Measurements from ENCODE around the gene KRTAP10-10. TPM values are rescaled to one million over a fixed set of nuclear protein-coding genes. Genes with fewer than 3 reads are reported as not detected.

The KRTAP10-10 gene
- total and polyA plus RNA-seq, 9 of the 15 experiments (the other 6 are each of a cell fraction or from before 2014, with no cell fraction given) = not detected

DNA sequence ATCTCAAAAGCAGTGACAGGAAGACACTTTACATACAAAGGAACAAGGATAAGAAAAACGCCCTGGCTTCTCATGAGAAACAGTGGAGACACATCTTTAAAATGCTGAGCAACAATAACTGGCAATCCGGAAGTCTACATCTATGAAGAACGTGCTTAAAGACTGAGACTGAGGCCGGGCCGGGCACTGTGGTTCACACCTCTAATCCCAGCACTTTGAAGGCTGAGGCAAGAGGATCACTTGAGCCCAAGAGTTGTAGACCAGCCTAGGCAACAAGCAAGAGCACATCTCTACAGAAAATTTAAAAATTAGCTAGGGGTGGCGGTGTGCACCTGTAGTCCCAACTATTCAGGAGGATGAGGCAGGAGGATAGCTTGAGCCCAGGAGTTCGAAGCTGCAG, 46.9 kb downstream of the KRTAP10-10 start:
- no peak for DNase-seq (ENCODE audit: extremely low read depth in 1 of 4, low spot score in 3 of 4)
- Histone ChIP-seq H3K4me2 (ENCODE audit: insufficient read depth, low read length) (no peak overlapping the region), H3K27me3 (ENCODE audit: control insufficient read depth in 2 of 2, insufficient read depth in 2 of 2, low read length in 2 of 2) (peaks cover 22 to 55% of the 10 kb centered on the region in 2 experiments), H4K20me1 (replicated peaks; ENCODE audit: control insufficient read depth, insufficient read depth, low read length) (0 out of 2 replicates have a peak, but pooled peaks cover 6% of the 10 kb centered on the region), H3K4me1 (replicated peaks in 1 of 2; ENCODE audit: control insufficient read depth in 2 of 2, insufficient read depth in 2 of 2, low read length in 2 of 2) (peaks cover 0 to 6% of the 10 kb centered on the region in 2 experiments; a peak in 2 of 5 replicates), H3K79me2 (ENCODE audit: control insufficient read depth, insufficient read depth, low read length) (no peaks in the 10 kb centered on the region), H2AFZ (ENCODE audit: low read depth, low read length) (no peak overlapping the region), H3K27ac (ENCODE audit: extremely low read depth, low read depth, low read length) (no peak overlapping the region), H3K9ac (ENCODE audit: insufficient read depth in 1 of 2, low read depth in 2 of 2, low read length in 2 of 2) (no peak overlapping the region), H3K36me3 (ENCODE audit: control insufficient read depth, insufficient read depth, low read length) (no peaks in the 10 kb centered on the region), H3K9me1 (ENCODE audit: control insufficient read depth, insufficient read depth, low read length) (no peaks in the 10 kb centered on the region), H3K4me3 (no peak overlapping the region), H3K9me3 (replicated peaks; ENCODE audit: control insufficient read depth, insufficient read depth, low read depth, low read length) (no peaks in the 10 kb centered on the region)
- FAIRE-seq = no peak
- ChIA-PET CTCF (ENCODE audit: low intra/inter-chr PET ratio) (no interaction called here), POLR2A (interaction anchor here (1.4 kb wide), 1 partner anchor 12 kb away, joined by 4 read pairs; no protein-coding TSS in a partner anchor)
- TF ChIP-seq ZNF232 (CRISPR knock-in tag; IDR thresholded peaks at IDR 0.05) = no peak
- TF ChIP-seq GABPB2 (CRISPR knock-in tag; conservative IDR thresholded peaks at IDR 0.05) = no peak
- TF ChIP-seq, protein P1, sequence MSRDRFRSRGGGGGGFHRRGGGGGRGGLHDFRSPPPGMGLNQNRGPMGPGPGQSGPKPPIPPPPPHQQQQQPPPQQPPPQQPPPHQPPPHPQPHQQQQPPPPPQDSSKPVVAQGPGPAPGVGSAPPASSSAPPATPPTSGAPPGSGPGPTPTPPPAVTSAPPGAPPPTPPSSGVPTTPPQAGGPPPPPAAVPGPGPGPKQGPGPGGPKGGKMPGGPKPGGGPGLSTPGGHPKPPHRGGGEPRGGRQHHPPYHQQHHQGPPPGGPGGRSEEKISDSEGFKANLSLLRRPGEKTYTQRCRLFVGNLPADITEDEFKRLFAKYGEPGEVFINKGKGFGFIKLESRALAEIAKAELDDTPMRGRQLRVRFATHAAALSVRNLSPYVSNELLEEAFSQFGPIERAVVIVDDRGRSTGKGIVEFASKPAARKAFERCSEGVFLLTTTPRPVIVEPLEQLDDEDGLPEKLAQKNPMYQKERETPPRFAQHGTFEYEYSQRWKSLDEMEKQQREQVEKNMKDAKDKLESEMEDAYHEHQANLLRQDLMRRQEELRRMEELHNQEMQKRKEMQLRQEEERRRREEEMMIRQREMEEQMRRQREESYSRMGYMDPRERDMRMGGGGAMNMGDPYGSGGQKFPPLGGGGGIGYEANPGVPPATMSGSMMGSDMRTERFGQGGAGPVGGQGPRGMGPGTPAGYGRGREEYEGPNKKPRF (IDR thresholded peaks at IDR 0.05; ENCODE audit: low read depth, low read length) = no peak
- TF ChIP-seq SNRNP70 (optimal IDR thresholded peaks at IDR 0.05; ENCODE audit: low read depth, low read length) = no peak
- no peak for TF ChIP-seq TGIF2 (CRISPR knock-in tag; IDR thresholded peaks at IDR 0.05)
- TF ChIP-seq FOXA1 (IDR thresholded peaks at IDR 0.05; ENCODE audit: borderline replicate concordance) = no peak
- no peak for TF ChIP-seq CCNT2 (IDR thresholded peaks at IDR 0.05; ENCODE audit: borderline replicate concordance, extremely low read depth, insufficient read length, low read depth, low read length)
- TF ChIP-seq NFATC3 (IDR thresholded peaks at IDR 0.05) = no peak
- in situ Hi-C loops (cut with MboI) (no loop called here), intact Hi-C loops (cut with micrococcal nuclease) (no loop called here)
- no peak for ATAC-seq
- WGBS (ENCODE audit: insufficient coverage, low coverage, missing lambda C conversion rate) = 0% methylated on average over 7 of the region's 7 CpGs
- no TSS peak for BruUV-seq (replicated peaks)

Data from K562 (cell line).